Sciatic nerve (tissue), 2 donors: ENCODE data around the gene FIGNL1. TPM values are rescaled to one million over a fixed set of nuclear protein-coding genes. Genes with fewer than 3 reads are reported as not detected.

Experiments
- ATAC-seq: fragments of 200-7000 bp; cut with Tn5 transposase; one replicate; pipeline ENCODE4 v1.9.1; 2020; ENCODE audit warnings: mild to moderate bottlenecking, moderate library complexity
- DNase-seq: peaks from one replicate; pipeline ENCODE4 v3.0.0-alpha.2; 2020; ENCODE audit warnings: low spot score
- intact Hi-C: fragments of 100-400 bp; cut with DNase I; formaldehyde crosslinking; loops from one replicate; pipeline ENCODE4 v1.14.2; 2022
- total RNA-seq: library from RNA; stranded (reverse); fragmentation: NEBNext Ultra II Directional; extraction: Animal tissue kit (Norgen Biotek cat#: 25700); gene quantifications from one replicate; pipeline ENCODE4 v1.2.1, GENCODE V29; 2021
- donor health status: DM: no; HTN: no; CAD: no.
- donor health status: DM: no; HTN: no; CAD: no.

FIGNL1 gene
- total RNA-seq, 1 donor from 2014 or later, result 8.5 TPM

DNA sequence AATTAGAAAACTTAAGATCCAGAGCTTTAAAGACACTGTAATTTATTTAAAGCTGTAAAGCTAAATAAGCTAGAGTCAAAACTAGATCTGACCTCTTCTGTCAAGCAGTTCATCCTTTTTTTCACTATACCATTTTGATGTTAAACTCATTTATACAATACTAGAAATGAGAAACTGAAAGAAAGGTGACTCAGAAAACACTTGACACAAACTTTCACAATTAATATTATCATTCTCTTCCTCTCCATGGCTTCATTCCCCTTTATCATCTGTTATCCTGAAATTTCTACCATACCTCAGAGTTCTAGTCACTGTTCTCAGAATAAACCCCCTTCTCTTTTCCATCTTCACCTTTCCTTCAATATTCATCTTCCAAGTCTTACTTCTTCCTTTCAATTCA is 1.3 kb downstream of the FIGNL1 start:
- DNase-seq (no peak), ATAC-seq (no peak)
- intact Hi-C loops, result no loop called here

DNA sequence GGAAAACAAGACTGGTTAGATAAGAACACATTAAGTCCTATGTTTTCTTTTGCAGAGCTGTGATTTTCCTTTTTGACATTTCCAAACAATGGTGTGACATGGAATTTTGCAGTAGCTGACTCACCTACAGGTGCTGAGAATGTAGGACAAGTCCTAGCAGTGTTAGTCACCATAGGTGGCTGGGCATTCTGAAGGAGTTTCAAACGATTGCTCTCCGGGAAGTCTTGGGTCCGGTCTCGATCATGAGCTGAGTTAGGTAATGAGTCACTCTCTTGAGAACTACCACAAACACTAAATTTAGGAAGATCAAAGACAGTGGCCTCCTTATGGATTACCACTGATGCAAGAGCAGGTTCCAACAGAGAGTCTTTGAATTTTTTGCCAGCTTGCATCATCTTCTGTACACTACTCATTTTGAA is 3.6 kb downstream of the FIGNL1 start:
- intact Hi-C loops, result no loop called here
- no peak for DNase-seq
- no peak for ATAC-seq

DNA sequence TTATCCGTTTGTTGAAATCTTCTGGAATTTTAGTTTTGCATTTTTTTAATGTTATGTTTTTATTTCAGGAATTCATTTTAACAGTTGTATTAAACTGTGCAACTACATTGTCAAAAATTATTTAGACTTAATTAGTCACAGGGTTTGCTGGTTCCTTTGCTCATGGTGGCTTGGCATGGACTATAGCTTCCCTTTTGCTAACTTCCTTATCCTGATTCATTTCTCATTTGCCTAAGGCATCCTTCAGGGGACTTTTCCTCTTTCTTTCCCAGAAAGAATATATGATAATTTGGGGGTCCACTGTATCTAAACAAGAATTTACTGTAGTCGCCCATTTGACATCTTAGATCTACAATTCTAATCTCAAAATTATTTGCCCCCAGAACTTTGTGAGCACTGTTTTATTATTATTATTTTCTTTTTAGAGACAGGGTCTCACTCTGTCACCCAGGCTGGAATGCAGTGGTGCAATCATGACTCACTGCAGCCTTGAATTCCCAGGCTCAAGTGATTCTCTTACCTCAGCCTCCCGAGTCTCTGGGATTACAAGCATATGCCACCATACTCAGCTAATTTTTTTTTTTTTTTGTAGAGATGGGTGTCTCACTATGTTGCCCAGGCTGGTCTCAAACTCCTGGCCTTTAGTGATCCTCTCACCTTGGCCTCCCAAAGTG is 13.9 kb downstream of the FIGNL1 start:
- no peak for DNase-seq
- no peak for ATAC-seq
- intact Hi-C loops, result no loop called here

DNA sequence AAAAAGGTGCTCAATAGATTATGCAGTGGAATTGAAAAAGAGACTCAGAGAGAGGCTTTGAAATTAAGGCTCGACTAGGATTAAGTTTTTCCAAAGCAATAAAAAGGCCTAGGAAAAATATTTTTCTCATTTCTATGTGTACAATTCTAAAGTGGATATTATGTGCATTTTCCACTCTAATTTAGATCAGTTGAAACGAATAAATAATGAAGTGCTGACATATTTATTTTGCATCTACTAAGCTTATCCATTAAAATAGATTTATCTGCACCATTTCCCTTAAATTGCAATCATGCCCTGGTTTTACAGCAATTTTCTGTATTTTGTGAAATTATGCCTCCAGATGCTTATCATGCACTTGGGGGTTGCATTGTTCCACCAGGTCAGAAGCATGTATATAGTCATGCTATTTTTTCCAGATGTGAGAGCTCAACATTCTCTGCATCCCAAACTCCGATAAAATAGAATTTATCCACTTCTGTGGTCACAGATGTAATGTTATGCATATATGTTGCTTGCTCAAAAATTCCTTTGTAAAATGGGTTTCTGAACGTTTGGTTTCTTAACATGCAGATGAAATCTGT is 18.3 kb downstream of the FIGNL1 start:
- intact Hi-C loops, result no loop called here
- DNase-seq (no peak), ATAC-seq (no peak)

DNA sequence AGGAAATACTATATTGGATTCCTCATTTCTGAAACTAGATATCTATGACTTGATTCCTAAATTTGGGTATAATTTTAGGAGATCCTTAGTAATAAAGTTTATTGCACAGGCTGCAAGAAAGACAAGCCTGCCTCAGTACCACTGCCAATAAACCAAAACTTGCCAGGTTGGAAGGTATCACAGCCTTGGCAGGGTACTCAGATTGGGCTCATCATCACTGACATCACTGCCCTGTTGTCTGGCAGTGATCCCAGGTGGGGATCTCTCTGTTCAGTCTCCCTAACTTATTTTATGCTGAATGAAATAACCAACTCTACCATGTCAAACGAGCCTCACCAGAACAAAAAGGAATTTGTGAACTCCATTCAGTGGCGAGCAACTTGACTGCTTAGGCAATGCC is 18.8 kb downstream of the FIGNL1 start:
- intact Hi-C loops, result no loop called here
- DNase-seq, result no peak
- no peak for ATAC-seq

- intact Hi-C loops, result no loop called here
- DNase-seq (no peak), ATAC-seq (no peak)
Observed at GRCh38 chr7:50428911-50429310, 21.2 kb downstream of the FIGNL1 start.

DNA sequence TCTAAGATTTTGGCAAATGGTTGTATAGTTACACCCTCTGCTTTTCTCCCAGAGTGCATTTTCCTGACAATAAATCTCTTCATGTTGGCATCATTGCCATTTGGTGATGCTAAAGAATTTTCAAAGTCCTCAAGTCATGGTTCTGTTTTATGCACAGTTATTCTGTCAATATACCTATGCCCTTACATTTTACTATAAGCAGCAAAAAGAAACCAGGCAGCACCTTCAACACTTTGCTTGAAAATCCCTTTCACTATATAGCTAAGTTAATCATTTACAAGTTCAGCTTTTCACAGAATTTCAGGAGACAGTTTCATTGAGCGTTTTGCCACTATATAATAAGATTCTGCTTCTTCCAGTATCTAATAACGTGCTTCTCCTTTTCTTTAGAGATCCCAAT is 22.6 kb downstream of the FIGNL1 start:
- no peak for ATAC-seq
- intact Hi-C loops, result no loop called here
- no peak for DNase-seq

GRCh38 chr7:50426280-50427045 is 23.7 kb downstream of the FIGNL1 start:
- DNase-seq (no peak), ATAC-seq (no peak)
- intact Hi-C loops, result no loop called here

- intact Hi-C loops, result no loop called here
- DNase-seq, result no peak
- no peak for ATAC-seq
Observed at GRCh38 chr7:50425318-50425717, 24.8 kb downstream of the FIGNL1 start.

DNA sequence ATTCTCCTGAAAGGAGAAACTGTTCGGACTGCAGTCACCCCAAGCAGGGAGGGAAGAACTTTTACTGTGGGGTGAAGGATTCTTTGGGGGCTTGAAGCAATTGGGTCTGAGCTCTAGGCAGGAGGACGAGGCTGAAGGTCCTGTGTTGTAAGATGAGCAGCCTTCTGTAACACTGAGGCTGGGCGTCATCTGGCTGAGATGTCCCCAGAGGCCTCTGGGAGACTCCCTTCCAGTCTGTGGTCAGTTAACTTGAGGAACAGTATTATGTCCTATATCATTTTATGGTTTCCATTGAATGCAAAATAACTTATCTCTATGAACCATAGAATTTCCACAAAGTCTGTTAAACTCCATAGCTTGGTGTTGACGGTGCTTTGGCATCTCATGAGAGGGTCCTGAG is 26.3 kb downstream of the FIGNL1 start:
- intact Hi-C loops, result no loop called here
- DNase-seq, result no peak
- no peak for ATAC-seq

DNA sequence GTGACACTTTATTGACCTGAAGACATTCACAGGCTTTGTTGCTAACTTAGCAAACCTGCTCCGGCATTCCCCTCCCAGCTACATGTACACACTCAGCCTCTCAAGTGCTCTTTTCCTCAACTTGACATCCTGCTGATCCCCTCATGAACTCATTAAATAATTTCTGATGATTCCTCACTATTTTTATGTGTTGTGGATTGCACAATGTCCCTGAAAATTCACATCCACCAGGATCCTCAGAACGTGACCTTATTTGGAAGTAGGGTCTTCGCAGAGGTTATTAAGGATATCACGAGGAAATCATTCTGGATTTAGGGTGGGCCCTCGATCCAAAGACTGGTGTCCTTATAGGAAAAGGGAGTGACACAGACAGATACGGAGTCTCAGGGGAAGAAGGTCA is 27.3 kb downstream of the FIGNL1 start:
- ATAC-seq, result no peak
- intact Hi-C loops, result no loop called here

DNA sequence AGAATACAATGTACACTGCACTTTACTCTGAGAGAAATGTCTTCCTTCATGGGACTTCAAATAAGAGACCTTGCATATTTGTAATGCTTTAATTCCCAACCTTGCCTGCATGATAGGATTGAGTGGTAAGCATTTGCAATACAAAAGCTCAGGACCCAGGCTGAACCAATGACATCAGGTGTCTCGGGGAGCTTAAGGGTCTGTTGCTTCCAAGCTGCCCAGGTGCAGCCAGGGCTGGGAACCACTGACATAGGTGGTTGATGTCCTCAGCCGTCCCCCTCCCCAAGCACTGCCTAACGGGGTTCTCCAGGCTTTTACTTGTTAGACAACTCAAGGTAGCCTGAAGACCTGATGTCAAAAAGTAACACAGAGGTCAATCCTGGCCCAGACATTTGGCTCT is 29.1 kb downstream of the FIGNL1 start:
- DNase-seq (no peak), ATAC-seq (no peak)
- intact Hi-C loops, result no loop called here

More for the DNA sequence above, 27.3 kb downstream of the FIGNL1 start:
- DNase-seq, result no peak

DNA sequence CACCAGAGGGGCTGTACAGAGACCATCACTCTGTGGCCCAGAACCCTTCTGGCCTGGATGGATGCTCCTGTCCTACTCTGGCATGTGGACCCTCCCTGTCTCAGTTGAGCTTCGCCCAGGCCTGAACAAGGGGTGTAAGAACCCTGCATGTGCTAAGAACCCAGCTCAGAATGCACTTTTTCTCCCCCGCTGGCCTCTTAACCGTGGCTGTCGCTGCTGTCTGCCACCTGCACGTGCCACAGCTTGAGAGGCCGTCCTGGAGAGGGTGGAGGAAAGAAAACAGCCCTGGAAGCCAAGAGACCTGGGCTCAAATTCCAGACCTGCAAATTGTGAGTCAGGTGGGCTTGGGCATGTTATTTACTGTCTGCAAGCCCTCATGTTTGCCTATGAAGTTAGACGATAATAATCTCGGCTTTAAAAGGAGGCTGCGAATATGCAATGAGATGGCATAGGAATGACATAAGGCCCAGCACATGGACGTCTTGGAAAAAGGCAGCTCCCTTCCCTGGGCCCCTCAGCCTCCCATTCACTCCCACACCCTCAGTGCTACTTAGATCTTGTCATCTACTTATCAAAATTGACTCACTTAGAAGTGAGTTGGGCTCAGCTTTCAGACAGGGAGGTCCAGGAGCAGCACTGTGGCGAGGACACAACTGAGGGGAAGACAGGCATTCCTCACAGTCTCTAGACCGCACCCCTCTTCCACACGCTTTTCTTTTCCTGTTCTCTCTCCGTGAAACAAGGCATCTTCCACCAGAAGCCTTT is 31.4 kb downstream of the FIGNL1 start:
- intact Hi-C loops, result loop anchor here (10.0 kb wide), 1 partner anchor 214 kb away; no protein-coding TSS in a partner anchor
- ATAC-seq (peak; percentile 15), DNase-seq (no peak)

GRCh38 chr7:50418086-50418515 is 32.0 kb downstream of the FIGNL1 start:
- ATAC-seq, result peak; percentile 84
- peak; percentile 77 for DNase-seq
- intact Hi-C loops, result loop anchor here (10.0 kb wide), 1 partner anchor 213 kb away; no protein-coding TSS in a partner anchor

DNA sequence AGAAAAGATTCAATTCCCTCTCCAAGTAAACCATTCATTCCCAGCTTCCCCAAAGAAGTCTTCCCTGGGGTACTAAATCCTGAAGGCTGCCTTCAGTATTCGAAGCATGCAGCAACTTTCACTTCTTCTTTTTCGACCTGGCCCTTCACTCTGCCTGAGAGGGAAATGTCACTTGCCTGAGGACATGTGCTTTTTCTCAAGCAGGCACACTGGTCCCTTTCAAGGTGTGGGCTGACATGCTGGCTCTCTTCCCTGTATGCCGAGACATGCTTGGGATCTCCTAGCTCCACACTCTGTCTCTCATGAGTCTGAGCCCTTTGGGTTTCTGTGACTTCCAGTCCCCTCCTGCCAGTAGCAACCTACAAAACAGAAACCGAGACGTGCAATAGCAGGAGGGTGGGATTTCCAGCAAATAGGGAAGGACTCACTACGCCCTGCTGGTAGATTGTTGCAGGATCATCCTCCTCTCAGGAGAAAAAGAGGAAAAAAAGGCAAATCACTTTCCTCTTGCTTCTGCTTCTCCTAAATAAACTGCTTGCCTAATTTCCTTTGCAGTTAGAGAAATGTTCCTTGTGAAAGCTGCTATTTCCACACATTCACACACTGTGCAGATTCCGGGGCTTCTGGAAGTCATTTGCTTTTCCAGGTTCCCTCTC is 33.5 kb downstream of the FIGNL1 start:
- DNase-seq (no peak), ATAC-seq (peak; percentile 61)
- intact Hi-C loops, result loop anchor here (10.0 kb wide), 1 partner anchor 212 kb away; no protein-coding TSS in a partner anchor

DNA sequence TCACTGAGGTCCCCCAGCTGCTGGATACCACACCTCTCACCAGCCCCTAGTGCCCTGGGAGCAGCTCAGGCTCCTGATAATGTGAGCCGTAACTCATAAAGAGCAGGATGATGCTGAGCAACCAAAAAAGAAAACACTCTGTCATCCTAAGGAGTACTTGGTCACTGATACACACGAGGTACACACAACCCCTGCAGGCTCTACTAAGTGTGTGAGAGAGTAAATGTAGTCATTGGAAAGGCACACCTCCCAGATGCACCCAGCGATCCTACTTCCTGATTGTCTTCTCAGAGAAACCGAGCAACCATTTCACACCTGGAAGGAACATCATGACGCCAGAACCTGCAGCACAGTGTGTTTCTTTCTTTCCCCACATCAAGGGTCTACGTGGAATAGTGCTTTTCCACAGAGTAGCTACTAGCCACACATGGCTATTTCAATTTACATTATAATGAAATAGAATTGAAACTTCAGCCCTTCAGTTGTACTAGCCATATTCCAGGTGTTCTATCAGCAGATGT is 34.2 kb downstream of the FIGNL1 start:
- ATAC-seq (no peak), DNase-seq (no peak)
- intact Hi-C loops, result loop anchor here (10.0 kb wide), 1 partner anchor 211 kb away; no protein-coding TSS in a partner anchor

DNA sequence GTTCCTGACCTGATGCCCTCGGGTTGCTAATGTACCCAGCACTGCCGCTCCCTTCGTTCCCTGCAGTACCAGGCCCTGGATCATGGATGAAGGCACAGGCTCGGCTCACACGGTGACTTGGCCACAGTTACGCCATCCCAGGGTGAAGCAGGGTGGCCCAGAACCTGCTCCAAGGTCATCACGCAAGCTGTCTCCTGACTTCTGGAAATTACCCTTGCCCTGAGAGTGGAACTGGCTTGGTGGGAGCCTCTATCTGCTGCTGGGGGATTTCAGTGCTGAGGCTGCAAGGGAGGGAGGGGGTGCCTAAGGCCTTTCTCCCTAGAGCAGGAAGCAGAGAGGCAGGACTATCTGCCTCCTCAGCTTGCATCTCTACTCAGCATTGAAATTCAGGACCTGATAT is 36.6 kb downstream of the FIGNL1 start:
- intact Hi-C loops, result loop anchor here (10.0 kb wide), 1 partner anchor 209 kb away; no protein-coding TSS in a partner anchor
- no peak for ATAC-seq
- DNase-seq, result no peak

DNA sequence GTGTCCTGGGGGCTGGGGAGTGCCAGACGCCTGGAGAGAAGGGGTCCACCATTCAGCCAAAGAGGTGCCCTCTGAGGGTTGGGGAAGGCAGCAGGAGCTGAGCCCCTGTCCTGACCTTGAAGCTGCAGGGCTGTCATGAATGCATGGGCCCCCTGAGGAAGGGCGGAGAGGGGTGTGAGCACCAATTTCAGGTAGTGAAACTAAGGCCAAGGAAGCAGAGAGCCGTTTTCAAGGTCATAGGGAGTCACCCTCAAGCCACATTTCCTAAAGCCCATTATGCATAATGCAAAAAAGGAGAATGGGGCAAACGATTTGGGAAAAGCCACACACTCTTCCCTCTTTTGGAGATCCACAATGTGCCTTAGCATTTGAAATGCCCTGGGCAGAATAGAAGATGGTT is 37.2 kb downstream of the FIGNL1 start:
- DNase-seq (no peak), ATAC-seq (no peak)
- intact Hi-C loops, result loop anchor here (10.0 kb wide), 1 partner anchor 208 kb away; no protein-coding TSS in a partner anchor
